Calu3 (cell line): ENCODE measurements around the gene PBRM1. TPM values are rescaled to one million over a fixed set of nuclear protein-coding genes. Genes with fewer than 3 reads are reported as not detected.

ENCODE experiments used
- BruUV-seq: library from RNA; stranded (reverse); fragments of 400-500 nt; replicated peaks from 2 replicates; lab custom pipeline; 2021; lab: Mats Ljungman, UMichigan
- CTCF ChIA-PET: fragments of 300-600 bp; sonication (Branson Sonifier 250); formaldehyde crosslinking; loops from one replicate; lab custom pipeline; 2022; ENCODE audit warnings: antibody characterized with exemption; lab: Charles Lee
- DNase-seq: peaks from one replicate; pipeline ENCODE4 v3.0.0; 2022
- H3K27ac Mint-ChIP-seq: one replicate; pipeline ENCODE4 v1.8.0; 2022; ENCODE audit warnings: mixed read lengths; ENCODE audit not compliant: unreplicated experiment
- H3K27me3 Mint-ChIP-seq: one replicate; pipeline ENCODE4 v1.8.0; 2022; ENCODE audit warnings: mixed read lengths; ENCODE audit not compliant: unreplicated experiment
- H3K36me3 Mint-ChIP-seq: one replicate; pipeline ENCODE4 v1.8.0; 2022; ENCODE audit warnings: mild to moderate bottlenecking, moderate library complexity, mixed read lengths; ENCODE audit not compliant: insufficient read depth, unreplicated experiment
- H3K4me1 Mint-ChIP-seq: one replicate; pipeline ENCODE4 v1.8.0; 2022; ENCODE audit warnings: mild to moderate bottlenecking, low read depth, mixed read lengths; ENCODE audit not compliant: unreplicated experiment
- H3K4me3 Mint-ChIP-seq: one replicate; pipeline ENCODE4 v1.8.0; 2022; ENCODE audit warnings: mild to moderate bottlenecking, low read depth, moderate library complexity, mixed read lengths; ENCODE audit not compliant: unreplicated experiment
- H3K9me3 Mint-ChIP-seq: one replicate; pipeline ENCODE4 v1.8.0; 2022; ENCODE audit warnings: low read depth, mixed read lengths; ENCODE audit not compliant: unreplicated experiment
- intact Hi-C: fragments of 100-400 bp; cut with micrococcal nuclease; formaldehyde crosslinking; loops from one replicate; pipeline ENCODE4 v1.10.0; 2022; ENCODE audit not compliant: unreplicated experiment
- total RNA-seq: library from RNA; stranded (reverse); gene quantifications from 2 replicates; pipeline ENCODE4 v1.2.3, GENCODE V29; 2022
- TF ChIP-seq, protein P1 (sequence below): fragments of 200-600 bp; IDR thresholded peaks from one replicate; pipeline ENCODE4 v1.8.0; 2022; ENCODE audit warnings: antibody characterized with exemption; ENCODE audit not compliant: unreplicated experiment

PBRM1 gene
- total RNA-seq, 1 experiment from 2014 or later, result 54.9 TPM

DNA sequence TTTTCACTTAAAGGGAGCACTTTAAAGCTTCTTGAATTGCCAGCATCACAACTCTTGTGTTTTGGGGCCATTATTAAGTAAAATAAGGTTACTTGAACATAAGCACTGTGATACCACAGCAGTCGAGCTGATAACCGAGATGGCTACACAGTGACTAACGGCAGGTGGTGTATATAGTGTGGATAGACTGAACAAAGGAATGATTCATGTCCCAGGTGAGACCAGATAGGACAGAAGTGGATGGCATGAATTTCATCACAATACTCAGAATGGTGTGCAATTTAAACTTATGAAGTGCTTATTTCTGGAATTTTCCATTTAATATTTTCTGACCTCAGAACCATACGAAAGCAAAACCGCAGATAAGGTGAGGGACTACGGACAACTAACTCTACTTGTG lies 40.2 kb downstream of the PBRM1 start:
- CTCF ChIA-PET, result interaction anchor here (0.6 kb wide), 1 partner anchor 307 kb away, joined by 3 read pairs; no protein-coding TSS in a partner anchor
- peaks cover 35% of the 10 kb centered on the region for H3K36me3 Mint-ChIP-seq
- no peak overlapping the region for H3K4me3 Mint-ChIP-seq
- no peaks in the 10 kb centered on the region for H3K9me3 Mint-ChIP-seq
- intact Hi-C loops, result no loop called here
- TF ChIP-seq, protein P1, sequence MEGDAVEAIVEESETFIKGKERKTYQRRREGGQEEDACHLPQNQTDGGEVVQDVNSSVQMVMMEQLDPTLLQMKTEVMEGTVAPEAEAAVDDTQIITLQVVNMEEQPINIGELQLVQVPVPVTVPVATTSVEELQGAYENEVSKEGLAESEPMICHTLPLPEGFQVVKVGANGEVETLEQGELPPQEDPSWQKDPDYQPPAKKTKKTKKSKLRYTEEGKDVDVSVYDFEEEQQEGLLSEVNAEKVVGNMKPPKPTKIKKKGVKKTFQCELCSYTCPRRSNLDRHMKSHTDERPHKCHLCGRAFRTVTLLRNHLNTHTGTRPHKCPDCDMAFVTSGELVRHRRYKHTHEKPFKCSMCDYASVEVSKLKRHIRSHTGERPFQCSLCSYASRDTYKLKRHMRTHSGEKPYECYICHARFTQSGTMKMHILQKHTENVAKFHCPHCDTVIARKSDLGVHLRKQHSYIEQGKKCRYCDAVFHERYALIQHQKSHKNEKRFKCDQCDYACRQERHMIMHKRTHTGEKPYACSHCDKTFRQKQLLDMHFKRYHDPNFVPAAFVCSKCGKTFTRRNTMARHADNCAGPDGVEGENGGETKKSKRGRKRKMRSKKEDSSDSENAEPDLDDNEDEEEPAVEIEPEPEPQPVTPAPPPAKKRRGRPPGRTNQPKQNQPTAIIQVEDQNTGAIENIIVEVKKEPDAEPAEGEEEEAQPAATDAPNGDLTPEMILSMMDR, result no peak
- no peak for DNase-seq
- BruUV-seq, result TSS peak; percentile 19
- no peak overlapping the region for H3K27ac Mint-ChIP-seq
- no peaks in the 10 kb centered on the region for H3K4me1 Mint-ChIP-seq
- H3K27me3 Mint-ChIP-seq, result no peaks in the 10 kb centered on the region

DNA sequence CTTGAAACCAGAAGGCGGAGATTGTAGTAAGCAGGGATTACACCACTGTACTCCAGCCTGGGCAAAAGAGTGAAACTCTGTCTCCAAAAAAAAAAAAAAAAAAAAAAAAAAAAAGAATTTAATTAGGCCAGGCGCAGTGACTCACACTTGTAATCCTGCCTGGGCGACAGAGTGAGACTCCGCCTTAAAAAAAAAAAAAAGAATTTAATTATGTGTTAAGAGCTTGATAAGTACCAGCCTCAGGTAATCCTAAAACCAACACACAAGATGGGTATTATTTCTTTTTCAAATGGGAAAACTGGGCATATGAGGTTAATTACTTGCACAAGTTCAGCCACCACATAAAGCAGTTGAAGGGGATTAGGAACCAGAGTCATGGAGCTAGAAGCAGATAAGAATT lies 49.0 kb downstream of the PBRM1 start:
- Mint-ChIP-seq H3K9me3 (no peaks in the 10 kb centered on the region), H3K27ac (no peak overlapping the region), H3K27me3 (no peaks in the 10 kb centered on the region), H3K36me3 (peaks cover 23% of the 10 kb centered on the region), H3K4me3 (no peak overlapping the region), H3K4me1 (no peaks in the 10 kb centered on the region)
- intact Hi-C loops, result no loop called here
- CTCF ChIA-PET, result no interaction called here
- DNase-seq, result no peak
- TF ChIP-seq, protein P1, result no peak
- BruUV-seq, result no TSS peak

DNA sequence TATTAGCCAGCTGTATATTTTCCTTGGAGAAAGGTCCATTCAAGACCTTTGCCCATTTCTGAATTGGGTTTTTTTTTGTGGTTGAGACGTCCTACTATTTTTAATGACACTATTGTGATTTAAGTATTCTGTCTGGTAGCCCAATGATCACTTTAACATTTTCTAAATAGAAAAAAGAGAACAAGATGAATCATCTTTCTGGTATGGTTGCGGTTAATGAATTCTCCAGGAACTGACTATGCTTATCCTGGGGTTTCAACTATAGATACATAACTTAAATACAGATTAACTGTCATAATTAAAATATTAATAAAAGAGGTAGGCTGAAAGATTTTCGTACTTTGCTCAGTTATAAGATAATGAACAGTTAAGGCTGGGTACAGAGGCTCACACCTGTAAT lies 51.9 kb downstream of the PBRM1 start:
- Mint-ChIP-seq H3K27ac (no peak overlapping the region), H3K9me3 (no peaks in the 10 kb centered on the region), H3K4me1 (no peaks in the 10 kb centered on the region), H3K4me3 (no peak overlapping the region), H3K27me3 (no peaks in the 10 kb centered on the region), H3K36me3 (peaks cover 6% of the 10 kb centered on the region)
- TF ChIP-seq, protein P1, result no peak
- CTCF ChIA-PET, result no interaction called here
- no peak for DNase-seq
- intact Hi-C loops, result no loop called here
- BruUV-seq, result no TSS peak

DNA sequence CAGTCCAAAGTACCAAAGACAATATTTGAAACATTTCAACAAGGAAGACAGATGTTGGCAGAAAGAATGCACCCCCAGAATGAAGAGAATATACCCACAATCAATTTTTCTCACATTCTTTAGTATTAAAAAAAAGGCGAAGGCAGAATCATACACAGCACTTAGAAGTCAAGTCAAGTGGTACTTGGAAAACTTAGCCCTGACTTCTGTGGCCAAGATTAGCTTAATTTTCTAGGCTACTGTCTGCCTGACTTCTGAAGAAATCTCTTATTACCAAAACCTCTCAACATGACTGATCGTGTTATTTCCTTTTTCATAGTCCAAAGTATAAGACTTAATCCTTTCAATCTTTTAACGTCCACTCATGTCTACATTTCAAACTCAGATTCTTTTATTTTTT lies 60.7 kb downstream of the PBRM1 start:
- no peaks in the 10 kb centered on the region for H3K9me3 Mint-ChIP-seq
- H3K36me3 Mint-ChIP-seq, result peaks cover 14% of the 10 kb centered on the region

More for the DNA sequence above, 60.7 kb downstream of the PBRM1 start:
- no peak for DNase-seq
- Mint-ChIP-seq H3K4me3 (no peak overlapping the region), H3K4me1 (no peaks in the 10 kb centered on the region), H3K27ac (no peak overlapping the region), H3K27me3 (no peaks in the 10 kb centered on the region)
- TF ChIP-seq, protein P1, result no peak
- BruUV-seq, result no TSS peak
- CTCF ChIA-PET, result interaction anchor here (0.6 kb wide), 1 partner anchor 13 kb away, joined by 5 read pairs; no protein-coding TSS in a partner anchor
- intact Hi-C loops, result no loop called here
